CD4-positive, alpha-beta memory T cell (primary cell): Measurements from ENCODE around the gene IL1R2. TPM values are rescaled to one million over a fixed set of nuclear protein-coding genes. Genes with fewer than 3 reads are reported as not detected.
A peak's percentile ranks its signal among the peaks of the same experiment; 100 is the strongest.

Experiments used
- CTCF ChIA-PET: fragments of 350-600 bp; sonication (Branson Sonifier 250); formaldehyde crosslinking; loops from one replicate; lab custom pipeline; 2021; ENCODE audit warnings: inconsistent platforms; ENCODE audit not compliant: partially characterized antibody; lab: Charles Lee
- POLR2A ChIA-PET: fragments of 350-600 bp; sonication (Branson Sonifier 250); formaldehyde crosslinking; loops from one replicate; lab custom pipeline; 2021; ENCODE audit not compliant: partially characterized antibody; lab: Charles Lee
- DNase-seq, 5 donors: peaks; one replicate each; pipeline versions ENCODE4 v3.0.0 to v3.0.0-alpha.2; 2020 to 2022; ENCODE audit warnings: mixed read lengths in 1 of 5
- H3K27ac ChIP-seq: one replicate; pipeline ENCODE4 v1.7.0; 2013; ENCODE audit warnings: low read depth, low read length
- H3K27me3 ChIP-seq: 2 replicates; pipeline ENCODE4 v1.7.0; 2013; ENCODE audit warnings: mild to moderate bottlenecking, low read length, moderate library complexity; ENCODE audit not compliant: insufficient read depth
- H3K36me3 ChIP-seq: 2 replicates; pipeline ENCODE4 v1.7.0; 2013; ENCODE audit warnings: mild to moderate bottlenecking, low read length, moderate library complexity; ENCODE audit not compliant: insufficient read depth
- H3K4me1 ChIP-seq: 2 replicates; pipeline ENCODE4 v1.7.0; 2013; ENCODE audit warnings: mild to moderate bottlenecking, low read length, moderate library complexity; ENCODE audit not compliant: insufficient read depth
- H3K4me3 ChIP-seq, 2 donors: one replicate each; pipeline ENCODE4 v1.7.0; 2013; ENCODE audit warnings: low read length in 2 of 2, mild to moderate bottlenecking in 1 of 2
- H3K9me3 ChIP-seq, 2 donors: one replicate each; pipeline ENCODE4 v1.7.0; 2013; ENCODE audit warnings: low read length in 2 of 2, control low read depth in 1 of 2; ENCODE audit not compliant: control insufficient read depth in 1 of 2
- H3K27ac Mint-ChIP-seq, 7 donors: one replicate each; pipeline ENCODE4 v1.8.0; 2020 to 2021; ENCODE audit warnings: mixed read lengths in 7 of 7, mild to moderate bottlenecking in 6 of 7, inconsistent platforms in 3 of 7, moderate library complexity in 3 of 7
- H3K27me3 Mint-ChIP-seq, 2 donors: one replicate each; pipeline ENCODE4 v1.8.0; 2020 to 2021; ENCODE audit warnings: mixed read lengths in 2 of 2
- H3K36me3 Mint-ChIP-seq, 2 donors: one replicate each; pipeline ENCODE4 v1.8.0; 2020 to 2021; ENCODE audit warnings: mixed read lengths in 2 of 2, inconsistent platforms in 1 of 2, mild to moderate bottlenecking in 1 of 2
- H3K4me1 Mint-ChIP-seq, 4 donors: one replicate each; pipeline ENCODE4 v1.8.0; 2020 to 2021; ENCODE audit warnings: mixed read lengths in 4 of 4, mild to moderate bottlenecking in 1 of 4
- H3K4me3 Mint-ChIP-seq, 8 donors: one replicate each; pipeline ENCODE4 v1.8.0; 2020 to 2021; ENCODE audit warnings: mixed read lengths in 8 of 8, mild to moderate bottlenecking in 7 of 8, moderate library complexity in 6 of 8, inconsistent platforms in 3 of 8
- H3K9me3 Mint-ChIP-seq, 8 donors: one replicate each; pipeline ENCODE4 v1.8.0; 2020 to 2021; ENCODE audit warnings: mixed read lengths in 8 of 8, mild to moderate bottlenecking in 5 of 8, inconsistent platforms in 3 of 8, moderate library complexity in 1 of 8
- intact Hi-C: fragments of 100-400 bp; cut with micrococcal nuclease; formaldehyde crosslinking; loops from one replicate; pipeline ENCODE4 v1.15.1; 2023
- polyA plus RNA-seq, 2 donors: library from polyadenylated mRNA; unstranded; fragments of 300-500 nt; fragmentation: Illumina TruSeq; gene quantifications; one replicate each; pipeline ENCODE4 v1.2.3, GENCODE V29; 2021
- total RNA-seq, 2 experiments: library from RNA; stranded (reverse); gene quantifications; one replicate each; pipeline ENCODE4 v1.2.3, GENCODE V29; 2021

Gene IL1R2
- total and polyA plus RNA-seq, 4 experiments from 2014 or later = 0.61 to 2.1 TPM; not detected in 2

DNA sequence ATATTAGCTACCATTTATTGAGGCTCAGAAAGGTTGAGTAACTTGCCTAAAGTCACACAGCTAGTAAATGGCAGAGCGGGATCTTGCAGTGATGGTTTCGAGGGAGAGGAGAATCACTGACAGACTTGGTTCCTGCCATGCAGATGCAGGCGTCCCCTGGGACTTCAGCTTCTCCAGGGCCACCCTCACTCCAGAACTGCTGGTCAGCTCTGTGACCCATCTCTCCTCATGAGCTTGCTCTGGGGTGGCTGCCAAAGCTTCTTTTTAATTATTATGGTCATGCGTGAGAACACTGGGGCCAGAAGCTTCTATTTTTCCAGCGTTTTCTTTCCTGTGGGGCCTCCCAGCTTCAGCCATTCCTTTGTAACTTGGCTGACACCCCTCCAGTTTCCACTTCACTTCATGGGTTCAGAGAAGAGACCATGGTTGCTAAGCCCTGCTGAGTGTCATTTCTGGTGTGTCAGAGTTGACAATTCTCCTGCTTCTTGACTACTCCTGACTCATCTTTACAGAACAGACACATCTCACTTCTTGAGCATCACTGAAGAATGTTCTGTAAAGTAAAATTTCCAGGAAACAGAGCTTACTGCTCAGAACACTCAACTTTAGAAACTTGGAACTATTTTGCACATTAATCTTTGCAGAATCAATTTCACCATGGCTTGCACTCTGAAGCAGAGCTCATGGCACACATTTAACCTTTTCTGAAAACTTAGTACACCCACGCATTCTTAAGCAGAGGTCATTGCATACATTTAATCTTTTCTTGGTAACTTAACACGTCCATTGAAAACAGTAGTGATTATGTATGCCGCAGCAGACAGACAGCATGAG lies 70.4 kb downstream of the IL1R2 start:
- Histone ChIP-seq H3K36me3 (no peaks in the 10 kb centered on the region), H3K4me3 (no peak overlapping the region), H3K27ac (no peak overlapping the region), H3K4me1 (peaks cover 17% of the 10 kb centered on the region), H3K9me3 (no peaks in the 10 kb centered on the region), H3K27me3 (no peaks in the 10 kb centered on the region)
- Mint-ChIP-seq H3K4me1 (peaks cover 11 to 18% (median 14%) of the 10 kb centered on the region in 4 donors), H3K27ac (peak overlapping the region in 3 of 7 donors; percentile 22 to 74 (median 48)), H3K27me3 (no peaks in the 10 kb centered on the region), H3K36me3 (peaks cover 0 to 3% of the 10 kb centered on the region in 2 donors), H3K4me3 (no peak overlapping the region), H3K9me3 (peaks cover 0 to 5% (median 1%) of the 10 kb centered on the region in 8 donors)
- CTCF ChIA-PET = interaction anchor here (0.9 to 2.0 kb wide), 3 partner anchors 42 to 178 kb away, joined by 3 to 6 read pairs (median 3); no protein-coding TSS in a partner anchor
- no peak for DNase-seq
- intact Hi-C loops = no loop called here
- POLR2A ChIA-PET = no interaction called here

DNA sequence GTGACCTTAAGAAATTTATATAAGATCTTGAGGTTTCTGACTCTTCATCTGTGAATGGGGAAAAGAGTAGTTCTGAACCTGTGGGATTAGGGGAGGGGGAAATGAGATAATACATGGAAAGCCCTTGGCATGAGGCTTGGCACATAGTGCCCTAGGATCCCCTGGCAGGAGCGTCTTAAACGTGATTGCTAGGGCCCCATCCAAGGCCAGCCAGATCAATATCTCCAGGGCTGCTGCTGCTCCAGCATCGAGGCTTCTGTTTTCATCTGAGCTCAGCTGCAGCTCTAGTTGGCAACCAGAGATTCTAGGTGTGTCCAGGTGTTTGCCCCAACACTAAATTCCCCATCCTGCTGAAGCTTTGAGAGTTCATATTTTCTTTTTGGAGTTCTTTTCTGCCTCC lies 71.0 kb downstream of the IL1R2 start:
- Histone ChIP-seq H3K4me3 (no peak overlapping the region), H3K9me3 (no peaks in the 10 kb centered on the region), H3K27ac (no peak overlapping the region), H3K27me3 (no peaks in the 10 kb centered on the region), H3K36me3 (no peaks in the 10 kb centered on the region), H3K4me1 (peaks cover 17% of the 10 kb centered on the region)
- CTCF ChIA-PET = interaction anchor here (2.0 kb wide), 1 partner anchor 178 kb away, joined by 6 read pairs; no protein-coding TSS in a partner anchor
- Mint-ChIP-seq H3K4me3 (no peak overlapping the region), H3K4me1 (peaks cover 11 to 18% (median 14%) of the 10 kb centered on the region in 4 donors), H3K36me3 (peaks cover 0 to 3% of the 10 kb centered on the region in 2 donors), H3K9me3 (peaks cover 0 to 5% (median 1%) of the 10 kb centered on the region in 8 donors), H3K27ac (peak overlapping the region in 3 of 7 donors; percentile 5 to 74 (median 22)), H3K27me3 (no peaks in the 10 kb centered on the region)
- no peak for DNase-seq
- intact Hi-C loops = no loop called here
- POLR2A ChIA-PET = no interaction called here

DNA sequence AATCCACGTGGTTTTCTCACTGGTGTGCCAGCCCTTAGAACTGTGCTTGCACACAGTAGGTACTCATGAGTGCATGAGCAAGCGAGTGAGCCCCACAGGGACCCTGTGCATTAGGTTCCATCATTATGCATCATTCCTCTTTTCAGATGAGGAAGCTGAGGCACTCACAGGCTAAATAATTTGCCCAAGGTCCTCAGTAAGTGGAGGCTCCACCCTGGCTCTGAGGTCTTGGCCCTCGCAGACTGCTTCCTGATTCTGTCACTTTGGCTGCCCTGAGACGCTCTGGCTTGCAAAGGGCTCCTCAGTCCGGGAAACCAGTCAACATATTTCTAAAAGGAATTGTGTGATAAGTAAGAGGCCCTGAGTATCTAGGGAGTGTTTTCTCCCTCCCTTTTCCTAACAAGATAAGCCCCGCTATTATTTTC lies 71.7 kb downstream of the IL1R2 start:
- ChIA-PET CTCF (no interaction called here), POLR2A (no interaction called here)
- H3K4me1 Mint-ChIP-seq = peaks cover 11 to 18% (median 14%) of the 10 kb centered on the region in 4 donors
- intact Hi-C loops = no loop called here
- Histone ChIP-seq H3K9me3 (no peaks in the 10 kb centered on the region), H3K27ac (no peak overlapping the region), H3K4me1 (peaks cover 17% of the 10 kb centered on the region), H3K4me3 (no peak overlapping the region), H3K27me3 (no peaks in the 10 kb centered on the region), H3K36me3 (no peaks in the 10 kb centered on the region)
- H3K9me3 Mint-ChIP-seq = peaks cover 0 to 5% (median 1%) of the 10 kb centered on the region in 8 donors
- H3K27ac Mint-ChIP-seq = peak overlapping the region in 1 of 7 donors; percentile 48
- no peaks in the 10 kb centered on the region for H3K27me3 Mint-ChIP-seq
- DNase-seq = no peak
- H3K36me3 Mint-ChIP-seq = peaks cover 0 to 3% of the 10 kb centered on the region in 2 donors
- no peak overlapping the region for H3K4me3 Mint-ChIP-seq

DNA sequence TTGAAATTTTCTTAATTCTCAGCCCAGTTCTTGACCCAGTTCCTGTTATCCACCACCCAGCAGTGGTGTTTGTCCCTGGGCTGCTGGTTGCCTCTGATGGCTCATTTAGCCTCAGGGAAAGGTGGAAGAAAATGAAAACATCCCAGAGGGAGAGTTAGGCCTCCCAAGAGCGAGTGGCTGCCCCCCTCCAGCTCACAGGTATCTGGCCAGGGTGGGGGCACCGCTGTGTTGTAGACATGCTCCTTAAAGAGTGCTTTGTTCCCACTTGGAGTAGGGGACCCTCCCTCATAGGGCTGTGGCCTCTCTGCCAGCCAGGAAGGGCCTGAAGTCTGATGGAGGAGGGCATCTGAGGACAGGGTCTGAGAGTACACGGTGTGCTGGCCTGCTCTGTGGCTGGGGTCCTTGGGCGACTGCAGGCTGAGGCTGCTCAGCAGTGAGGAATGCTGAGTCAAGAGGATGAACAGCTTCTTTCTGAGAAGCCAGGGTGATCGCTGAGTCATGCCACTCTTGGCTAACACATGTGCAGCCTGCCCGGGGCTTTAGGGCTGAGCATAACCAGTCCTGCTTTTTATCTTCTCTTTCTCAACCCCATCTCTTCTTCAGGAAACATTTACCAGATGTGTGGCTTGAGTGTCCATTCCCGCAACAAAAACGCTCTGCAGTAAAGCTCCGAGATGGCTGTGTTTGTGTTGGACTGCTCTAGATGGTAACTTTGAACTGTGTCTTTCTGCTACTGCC lies 72.3 kb downstream of the IL1R2 start:
- intact Hi-C loops = no loop called here
- POLR2A ChIA-PET = no interaction called here
- no peaks in the 10 kb centered on the region for H3K27me3 Mint-ChIP-seq
- CTCF ChIA-PET = no interaction called here
- Histone ChIP-seq H3K27me3 (no peaks in the 10 kb centered on the region), H3K4me3 (no peak overlapping the region), H3K4me1 (peaks cover 17% of the 10 kb centered on the region), H3K27ac (no peak overlapping the region), H3K9me3 (no peaks in the 10 kb centered on the region), H3K36me3 (no peaks in the 10 kb centered on the region)
- H3K4me1 Mint-ChIP-seq = peaks cover 11 to 18% (median 14%) of the 10 kb centered on the region in 4 donors
- H3K4me3 Mint-ChIP-seq = no peak overlapping the region
- H3K36me3 Mint-ChIP-seq = peaks cover 0 to 3% of the 10 kb centered on the region in 2 donors
- peak overlapping the region in 2 of 7 donors; percentile 54 to 56 for H3K27ac Mint-ChIP-seq
- H3K9me3 Mint-ChIP-seq = peaks cover 0 to 5% (median 2%) of the 10 kb centered on the region in 8 donors
- DNase-seq = no peak

DNA sequence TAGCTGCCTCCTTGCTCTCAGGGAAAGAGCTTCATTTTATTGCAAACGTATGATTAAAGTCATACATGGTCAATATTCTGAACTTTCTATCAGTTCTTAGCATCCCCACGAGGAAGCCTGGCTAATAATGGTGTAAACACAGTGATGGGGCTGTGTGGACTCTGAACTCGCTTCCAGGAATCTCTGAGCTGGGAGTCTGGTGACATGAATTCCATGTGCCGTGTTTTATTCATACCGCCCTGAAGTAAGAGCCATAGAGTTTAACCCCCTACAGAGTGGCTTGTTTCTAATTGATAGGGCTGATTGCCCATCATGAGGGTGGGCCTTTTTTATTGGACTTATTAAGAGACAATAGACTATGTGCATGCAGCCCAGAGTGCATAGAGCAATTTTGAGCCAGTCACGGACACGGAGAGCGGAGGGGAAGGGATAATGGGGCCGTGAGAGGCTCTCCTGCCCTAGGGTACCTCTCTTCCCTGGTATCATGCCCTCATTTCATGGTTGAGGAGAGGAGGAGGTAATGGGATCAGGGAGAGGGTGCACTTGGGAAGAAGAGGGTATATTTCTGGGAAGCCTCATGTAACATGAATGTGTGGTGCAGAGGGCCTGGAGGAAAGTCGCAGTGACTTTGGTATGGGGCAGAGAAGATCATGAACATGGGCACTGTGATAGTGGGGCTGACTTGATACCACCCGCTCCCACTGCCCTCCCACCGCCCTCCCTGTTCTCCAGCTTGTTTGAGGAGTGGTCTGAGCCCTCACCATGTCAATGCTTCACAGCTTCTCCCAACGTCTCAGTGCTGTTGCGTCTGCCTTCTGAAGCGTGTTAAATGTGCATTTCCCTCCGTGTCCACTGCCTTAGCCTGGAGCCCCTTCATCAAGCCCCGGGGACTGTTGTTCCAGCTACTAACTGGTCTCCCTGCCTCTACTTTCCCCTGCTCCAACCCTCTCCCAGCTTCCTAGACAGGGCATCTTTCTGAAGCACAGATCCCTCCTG lies 73.2 kb downstream of the IL1R2 start:
- Mint-ChIP-seq H3K36me3 (peaks cover 0 to 3% of the 10 kb centered on the region in 2 donors), H3K9me3 (peaks cover 0 to 5% (median 2%) of the 10 kb centered on the region in 8 donors), H3K27me3 (no peaks in the 10 kb centered on the region), H3K4me1 (peaks cover 11 to 18% (median 14%) of the 10 kb centered on the region in 4 donors), H3K27ac (peak overlapping the region in 3 of 7 donors; percentile 53 to 56 (median 54)), H3K4me3 (no peak overlapping the region)
- Histone ChIP-seq H3K4me1 (peaks cover 17% of the 10 kb centered on the region), H3K9me3 (no peaks in the 10 kb centered on the region), H3K36me3 (no peaks in the 10 kb centered on the region), H3K4me3 (no peak overlapping the region), H3K27ac (no peak overlapping the region), H3K27me3 (no peaks in the 10 kb centered on the region)
- CTCF ChIA-PET = interaction anchor here (0.6 kb wide), 1 partner anchor 89 kb away, joined by 4 read pairs; no protein-coding TSS in a partner anchor
- intact Hi-C loops = no loop called here
- DNase-seq = no peak
- POLR2A ChIA-PET = no interaction called here

DNA sequence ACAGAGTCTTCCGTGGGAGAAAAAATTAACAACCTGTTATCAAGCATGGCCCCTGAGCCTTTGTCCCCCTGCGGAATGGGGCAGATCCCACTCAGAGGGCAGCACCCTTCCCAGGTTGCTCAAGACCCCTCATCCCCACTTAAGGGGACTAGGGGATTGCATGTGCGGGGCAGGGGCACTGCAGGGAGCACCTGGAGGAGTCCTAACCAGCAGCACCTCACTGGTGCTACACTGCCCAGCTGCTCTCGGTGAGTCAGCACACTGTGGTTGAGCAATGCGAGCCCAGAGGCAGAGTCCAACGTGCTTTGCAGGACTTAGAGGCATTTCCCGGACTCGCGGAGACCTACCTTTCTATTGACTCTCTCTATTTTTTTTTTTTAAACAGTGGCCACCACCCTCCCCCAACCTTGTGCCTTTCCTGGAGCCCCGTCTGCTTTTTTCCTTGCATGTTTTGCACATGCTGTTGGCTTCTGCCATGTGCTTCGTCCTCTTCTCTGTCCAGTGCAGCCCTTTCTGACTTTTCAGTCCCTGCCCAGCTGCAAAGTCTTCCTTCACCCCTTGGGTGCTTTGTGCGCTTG lies 74.0 kb downstream of the IL1R2 start:
- H3K9me3 ChIP-seq = no peaks in the 10 kb centered on the region
- H3K4me1 ChIP-seq = peaks cover 17% of the 10 kb centered on the region
- H3K36me3 Mint-ChIP-seq = peaks cover 0 to 3% of the 10 kb centered on the region in 2 donors
- peaks cover 11 to 18% (median 14%) of the 10 kb centered on the region in 4 donors for H3K4me1 Mint-ChIP-seq
- H3K4me3 Mint-ChIP-seq = no peak overlapping the region
- POLR2A ChIA-PET = no interaction called here
- no peak for DNase-seq
- intact Hi-C loops = no loop called here
- H3K27ac Mint-ChIP-seq = peak overlapping the region in 1 of 7 donors; percentile 53
- no peak overlapping the region for H3K4me3 ChIP-seq
- no peaks in the 10 kb centered on the region for H3K36me3 ChIP-seq
- H3K27me3 ChIP-seq = no peaks in the 10 kb centered on the region
- H3K27ac ChIP-seq = no peak overlapping the region
- CTCF ChIA-PET = no interaction called here
- H3K27me3 Mint-ChIP-seq = no peaks in the 10 kb centered on the region
- H3K9me3 Mint-ChIP-seq = peaks cover 0 to 5% (median 2%) of the 10 kb centered on the region in 8 donors
